ENCODE measurements around the gene KRT71.

Gene KRT71

GRCh38 chr12:52495389-52495788, 57.6 kb downstream of the KRT71 start:
- no peaks in the 10 kb centered on the region for H3K36me3 ChIP-seq (ENCODE audit: control insufficient read depth, insufficient read depth, low read length)
- peaks cover 2% of the 10 kb centered on the region for H3K27me3 ChIP-seq (replicated peaks; ENCODE audit: control insufficient read depth, insufficient read depth, low read length)
- TF ChIP-seq CTCF (IDR thresholded peaks at IDR 0.05; ENCODE audit: insufficient read depth, low read length, poor library complexity, severe bottlenecking) = no peak
- H3K4me3 ChIP-seq (replicated peaks; ENCODE audit: low read depth, low read length) = no peak overlapping the region
- DNase-seq (ENCODE audit: extremely low read depth, insufficient read length) = no peak

- no peak overlapping the region for H3K4me3 ChIP-seq (replicated peaks; ENCODE audit: low read depth, low read length)
- peaks cover 2% of the 10 kb centered on the region for H3K27me3 ChIP-seq (replicated peaks; ENCODE audit: control insufficient read depth, insufficient read depth, low read length)
- no peaks in the 10 kb centered on the region for H3K36me3 ChIP-seq (ENCODE audit: control insufficient read depth, insufficient read depth, low read length)
- no peak for DNase-seq (ENCODE audit: extremely low read depth, insufficient read length)
- no peak for TF ChIP-seq CTCF (IDR thresholded peaks at IDR 0.05; ENCODE audit: insufficient read depth, low read length, poor library complexity, severe bottlenecking)
These were observed 58.4 kb downstream of the KRT71 start for GRCh38 chr12:52494518-52494917.

DNA sequence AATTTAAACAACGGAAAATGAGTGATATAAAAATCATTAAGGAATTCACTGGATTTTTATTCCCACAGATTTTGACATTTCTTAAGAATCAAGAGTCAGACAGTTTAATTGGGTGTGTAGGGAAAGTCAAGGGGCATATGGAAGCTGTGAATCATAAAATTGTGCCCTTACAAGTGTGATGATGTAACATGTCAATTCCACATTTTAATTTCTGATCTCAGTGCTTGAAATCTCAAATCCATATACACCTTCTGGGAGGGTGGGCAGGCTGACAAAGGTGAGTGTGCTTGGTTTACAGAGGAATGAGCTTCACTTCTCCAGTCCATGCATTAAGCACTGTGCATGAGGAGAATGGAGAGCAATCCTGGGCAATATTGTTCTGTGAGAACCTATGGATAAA, 58.8 kb downstream of the KRT71 start:
- no peak for TF ChIP-seq CTCF (IDR thresholded peaks at IDR 0.05; ENCODE audit: insufficient read depth, low read length, poor library complexity, severe bottlenecking)
- H3K27me3 ChIP-seq (replicated peaks; ENCODE audit: control insufficient read depth, insufficient read depth, low read length) = peaks cover 2% of the 10 kb centered on the region

More for the DNA sequence above, 58.8 kb downstream of the KRT71 start:
- DNase-seq (ENCODE audit: extremely low read depth, insufficient read length) = no peak
- Histone ChIP-seq H3K36me3 (ENCODE audit: control insufficient read depth, insufficient read depth, low read length) (no peaks in the 10 kb centered on the region), H3K4me3 (replicated peaks; ENCODE audit: low read depth, low read length) (no peak overlapping the region)

All from GM06990 (cell line).